HL-60 (cell line): ENCODE measurements around the gene A1CF.

Experiments used
- CTCF ChIP-seq: IDR thresholded peaks from one replicate; pipeline ENCODE4 v1.5.1; 2011; ENCODE audit warnings: low read length, control low read depth, inconsistent platforms; ENCODE audit not compliant: insufficient read depth
- GABPA ChIP-seq: IDR thresholded peaks from 2 replicates; pipeline ENCODE4 v1.6.1; 2012; ENCODE audit warnings: low read depth
- POLR2AphosphoS5 ChIP-seq: IDR thresholded peaks from 2 replicates; pipeline ENCODE4 v1.6.1; 2012; ENCODE audit warnings: low read depth
- REST ChIP-seq: IDR thresholded peaks from 2 replicates; pipeline ENCODE4 v1.6.1; 2012; ENCODE audit warnings: low read depth; ENCODE audit not compliant: insufficient replicate concordance
- SPI1 ChIP-seq: IDR thresholded peaks from 2 replicates; pipeline ENCODE4 v1.6.1; 2012; ENCODE audit warnings: low read depth, mild to moderate bottlenecking, borderline replicate concordance

- TF ChIP-seq CTCF (no peak), REST (no peak), GABPA (no peak), POLR2AphosphoS5 (no peak), SPI1 (no peak)
Measured at GRCh38 chr10:50896721-50897120, 11.3 kb upstream of the A1CF start.
